Testis (tissue), 3 donors: ENCODE data around the gene TOX2. TPM values are rescaled to one million over a fixed set of nuclear protein-coding genes. Genes with fewer than 3 reads are reported as not detected.

Source experiments
- DNase-seq: peaks from one replicate; pipeline ENCODE4 v3.0.0-alpha.2; 2019
- H3K27ac ChIP-seq, 2 donors: fragments of 200-600 bp; sonication (generic); one replicate each; pipeline ENCODE4 v1.5.1; 2019
- H3K27me3 ChIP-seq: fragments of 200-600 bp; sonication (generic); one replicate; pipeline ENCODE4 v1.5.1; 2019
- H3K36me3 ChIP-seq: fragments of 200-600 bp; sonication (generic); one replicate; pipeline ENCODE4 v1.5.1; 2017; ENCODE audit warnings: low read depth; ENCODE audit errors: missing control alignments
- H3K4me1 ChIP-seq: fragments of 200-600 bp; sonication (generic); one replicate; pipeline ENCODE4 v1.5.1; 2019
- H3K4me3 ChIP-seq, 2 donors: fragments of 200-600 bp; sonication (generic); one replicate each; pipeline ENCODE4 v1.5.1; 2017 to 2019
- H3K9me3 ChIP-seq: fragments of 200-600 bp; sonication (generic); one replicate; pipeline ENCODE4 v1.5.1; 2017
- CTCF ChIP-seq, 3 experiments: fragments of 450-650 bp in 2 of 3; fragments of 200-600 bp in 1 of 3; sonication (generic) in 1 of 3; IDR thresholded peaks; one replicate each; pipeline ENCODE4 v1.5.1; 2016 to 2019; ENCODE audit warnings: antibody characterized with exemption in 3 of 3, mild to moderate bottlenecking in 2 of 3, moderate library complexity in 1 of 3
- POLR2A ChIP-seq: fragments of 450-650 bp; IDR thresholded peaks from one replicate; pipeline ENCODE4 v1.6.1; 2017; ENCODE audit warnings: antibody characterized with exemption, mild to moderate bottlenecking, moderate library complexity
- WGBS, 2 donors: methylation state at CpG; one replicate each; pipeline ENCODE4 v1.1.5; 2018; 5-methylcytosine and 5-hydroxymethylcytosine counted together
- intact Hi-C: fragments of 100-400 bp; cut with DNase I; formaldehyde crosslinking; loops from one replicate; pipeline ENCODE4 v1.15.1; 2023; ENCODE audit warnings: low total_unique reads
- polyA plus RNA-seq: library from polyadenylated mRNA; stranded (reverse); fragments of 350-450 nt; fragmentation: Illumina TruSeq; extraction: RNeasy Lipid Tissue Mini Kit (QIAGEN cat#74804); gene quantifications from one replicate; pipeline ENCODE4 v1.2.3, GENCODE V29; 2014; ENCODE audit warnings: low read depth, low replicate concordance; ENCODE audit not compliant: insufficient read depth
- total RNA-seq, 2 donors: library from RNA; depleted of rRNA; stranded (reverse); fragments of >200 nt; gene quantifications; one replicate each; pipeline ENCODE4 v1.2.3, GENCODE V29; 2016

TOX2 gene
- total and polyA plus RNA-seq, 3 donors from 2014 or later, result 43.8 to 67.0 (median 48.1) TPM

GRCh38 chr20:44008806-44009678, 94.4 kb downstream of the TOX2 start:
- H3K4me3 ChIP-seq, result no peak overlapping the region
- no peak for DNase-seq
- WGBS, 2 donors, result 66 to 67% methylated on average over 12 of the region's 12 CpGs
- no peaks in the 10 kb centered on the region for H3K9me3 ChIP-seq
- no peak for TF ChIP-seq POLR2A
- TF ChIP-seq CTCF (IDR thresholded peaks at IDR 0.05), result no peak
- intact Hi-C loops, result no loop called here
- no peaks in the 10 kb centered on the region for H3K4me1 ChIP-seq
- H3K27me3 ChIP-seq, result no peaks in the 10 kb centered on the region
- no peaks in the 10 kb centered on the region for H3K36me3 ChIP-seq
- H3K27ac ChIP-seq, result no peak overlapping the region

GRCh38 chr20:44009679-44009992, 95.0 kb downstream of the TOX2 start:
- Histone ChIP-seq H3K4me3 (no peak overlapping the region), H3K36me3 (no peaks in the 10 kb centered on the region), H3K27me3 (no peaks in the 10 kb centered on the region), H3K27ac (no peak overlapping the region), H3K4me1 (no peaks in the 10 kb centered on the region), H3K9me3 (no peaks in the 10 kb centered on the region)
- intact Hi-C loops, result no loop called here
- DNase-seq, result no peak
- 59 to 74% methylated on average over 5 of the region's 5 CpGs for WGBS, 2 donors
- no peak for TF ChIP-seq POLR2A
- no peak for TF ChIP-seq CTCF (IDR thresholded peaks at IDR 0.05)

- Histone ChIP-seq H3K9me3 (no peaks in the 10 kb centered on the region), H3K27me3 (no peaks in the 10 kb centered on the region), H3K4me3 (no peak overlapping the region), H3K4me1 (no peaks in the 10 kb centered on the region), H3K27ac (no peak overlapping the region), H3K36me3 (no peaks in the 10 kb centered on the region)
- 63 to 68% methylated on average over 9 of the region's 9 CpGs for WGBS, 2 donors
- TF ChIP-seq CTCF (IDR thresholded peaks at IDR 0.05), result no peak
- TF ChIP-seq POLR2A, result no peak
- intact Hi-C loops, result no loop called here
- DNase-seq, result no peak
These were observed 95.6 kb downstream of the TOX2 start for GRCh38 chr20:44010162-44010704.

GRCh38 chr20:44011251-44011940, 96.7 kb downstream of the TOX2 start:
- TF ChIP-seq POLR2A (no peak), CTCF (IDR thresholded peaks at IDR 0.05) (no peak)
- no peaks in the 10 kb centered on the region for H3K9me3 ChIP-seq
- H3K27ac ChIP-seq, result no peak overlapping the region
- H3K4me1 ChIP-seq, result peaks cover 4% of the 10 kb centered on the region
- H3K27me3 ChIP-seq, result no peaks in the 10 kb centered on the region
- H3K36me3 ChIP-seq, result no peaks in the 10 kb centered on the region
- 64 to 84% methylated on average over 10 of the region's 10 CpGs for WGBS, 2 donors
- intact Hi-C loops, result no loop called here
- H3K4me3 ChIP-seq, result no peak overlapping the region
- no peak for DNase-seq
